Breast epithelium (tissue), 3 donors: ENCODE measurements around the gene RUFY2.
"Not testable (repeated sequence)": the region's sequence is repeated elsewhere in the genome, so short reads cannot be mapped to it uniquely, and the experiment has no call there.

Source experiments
- POLR2A ChIP-seq: fragments of 450-650 bp; IDR thresholded peaks from one replicate; pipeline ENCODE4 v1.6.1; 2016; ENCODE audit warnings: antibody characterized with exemption, mild to moderate bottlenecking, moderate library complexity
- TF ChIP-seq, protein P1 (sequence below), 3 donors: fragments of 450-650 bp; IDR thresholded peaks; one replicate each; pipeline ENCODE4 v1.5.1; 2016 to 2017; ENCODE audit warnings: antibody characterized with exemption in 3 of 3, mild to moderate bottlenecking in 3 of 3, moderate library complexity in 3 of 3

DNA sequence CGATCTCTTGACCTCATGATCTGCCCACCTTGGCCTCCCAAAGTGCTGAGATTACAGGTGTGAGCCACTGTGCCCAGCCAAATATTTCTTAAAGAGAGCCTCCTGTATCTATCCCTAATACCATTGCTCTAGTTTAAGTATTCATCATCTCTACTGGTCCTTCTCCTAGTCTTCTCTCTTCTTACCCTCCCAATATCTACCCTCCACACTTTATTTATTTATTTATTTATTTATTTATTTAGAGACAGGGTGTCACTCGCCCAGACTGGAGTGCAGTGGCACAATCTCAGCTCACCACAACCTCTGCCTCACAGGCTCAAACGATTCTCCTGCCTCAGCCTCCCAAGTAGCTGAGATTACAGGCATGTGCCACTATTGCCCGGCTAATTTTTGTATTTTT lies 82.7 kb downstream of the RUFY2 start:
- not testable (repeated sequence) for TF ChIP-seq POLR2A
- TF ChIP-seq, protein P1, sequence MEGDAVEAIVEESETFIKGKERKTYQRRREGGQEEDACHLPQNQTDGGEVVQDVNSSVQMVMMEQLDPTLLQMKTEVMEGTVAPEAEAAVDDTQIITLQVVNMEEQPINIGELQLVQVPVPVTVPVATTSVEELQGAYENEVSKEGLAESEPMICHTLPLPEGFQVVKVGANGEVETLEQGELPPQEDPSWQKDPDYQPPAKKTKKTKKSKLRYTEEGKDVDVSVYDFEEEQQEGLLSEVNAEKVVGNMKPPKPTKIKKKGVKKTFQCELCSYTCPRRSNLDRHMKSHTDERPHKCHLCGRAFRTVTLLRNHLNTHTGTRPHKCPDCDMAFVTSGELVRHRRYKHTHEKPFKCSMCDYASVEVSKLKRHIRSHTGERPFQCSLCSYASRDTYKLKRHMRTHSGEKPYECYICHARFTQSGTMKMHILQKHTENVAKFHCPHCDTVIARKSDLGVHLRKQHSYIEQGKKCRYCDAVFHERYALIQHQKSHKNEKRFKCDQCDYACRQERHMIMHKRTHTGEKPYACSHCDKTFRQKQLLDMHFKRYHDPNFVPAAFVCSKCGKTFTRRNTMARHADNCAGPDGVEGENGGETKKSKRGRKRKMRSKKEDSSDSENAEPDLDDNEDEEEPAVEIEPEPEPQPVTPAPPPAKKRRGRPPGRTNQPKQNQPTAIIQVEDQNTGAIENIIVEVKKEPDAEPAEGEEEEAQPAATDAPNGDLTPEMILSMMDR (IDR thresholded peaks at IDR 0.05): not testable (repeated sequence)
